GM12878 (cell line): Measurements from ENCODE around the gene DNAJC18. TPM values are rescaled to one million over a fixed set of nuclear protein-coding genes. Genes with fewer than 3 reads are reported as not detected.

Experiments used
- ATF3 ChIP-seq: IDR thresholded peaks from 2 replicates; pipeline ENCODE4 v1.6.1; 2011; ENCODE audit warnings: low read depth, mild to moderate bottlenecking, low read length, moderate library complexity, borderline replicate concordance; ENCODE audit errors: extremely low read depth
- CBX3 ChIP-seq: fragments of 200-600 bp; sonication (generic); IDR thresholded peaks from 2 replicates; pipeline ENCODE4 v1.6.1; 2016; ENCODE audit warnings: low read depth, borderline replicate concordance
- DPF2 ChIP-seq: fragments of 450-650 bp; IDR thresholded peaks from 2 replicates; pipeline ENCODE4 v1.6.1; 2017; ENCODE audit warnings: mild to moderate bottlenecking
- E4F1 ChIP-seq: fragments of 450-650 bp; IDR thresholded peaks from 2 replicates; pipeline ENCODE4 v1.6.1; 2018; ENCODE audit warnings: borderline replicate concordance, mild to moderate bottlenecking; ENCODE audit not compliant: partially characterized antibody
- EGR1 ChIP-seq, 2 experiments: IDR thresholded peaks; 1 replicate in 1 of 2; 2 replicates in 1 of 2; pipeline ENCODE4 v1.6.1; 2011 to 2012; ENCODE audit warnings: low read depth in 2 of 2, low read length in 2 of 2, borderline replicate concordance in 1 of 2, mild to moderate bottlenecking in 1 of 2, moderate library complexity in 1 of 2
- HDGF ChIP-seq: fragments of 450-650 bp; IDR thresholded peaks from 2 replicates; pipeline ENCODE4 v1.6.1; 2016; ENCODE audit warnings: antibody characterized with exemption
- IRF3 ChIP-seq: fragments of 450-650 bp; IDR thresholded peaks from 2 replicates; pipeline ENCODE4 v1.6.1; 2014; ENCODE audit warnings: mild to moderate bottlenecking
- JUND ChIP-seq: IDR thresholded peaks from 2 replicates; pipeline ENCODE4 v1.6.1; 2012; ENCODE audit warnings: low read depth, mild to moderate bottlenecking, low read length, improper control_type of control experiment, moderate library complexity
- NFYA ChIP-seq: IDR thresholded peaks from 2 replicates; pipeline ENCODE4 v1.6.1; 2011; ENCODE audit warnings: low read depth, mild to moderate bottlenecking, low read length, improper control_type of control experiment, borderline replicate concordance
- PKNOX1 ChIP-seq: fragments of 450-650 bp; IDR thresholded peaks from 2 replicates; pipeline ENCODE4 v1.6.1; 2016; ENCODE audit warnings: mild to moderate bottlenecking
- RCOR1 ChIP-seq: conservative IDR thresholded peaks from 2 replicates; pipeline ENCODE4 v1.6.1; 2012; ENCODE audit warnings: low read depth, low read length, improper control_type of control experiment
- REST ChIP-seq: IDR thresholded peaks from 2 replicates; pipeline ENCODE4 v1.6.1; 2012; ENCODE audit warnings: mild to moderate bottlenecking, low read depth, low read length
- SREBF2 ChIP-seq: IDR thresholded peaks from 2 replicates; pipeline ENCODE4 v1.6.1; 2012; ENCODE audit warnings: mild to moderate bottlenecking, low read length
- YY1 ChIP-seq: IDR thresholded peaks from 2 replicates; pipeline ENCODE4 v1.6.1; 2011; ENCODE audit warnings: low read depth, mild to moderate bottlenecking, low read length
- ZNF217 ChIP-seq: fragments of 450-650 bp; IDR thresholded peaks from 2 replicates; pipeline ENCODE4 v1.6.1; 2017; ENCODE audit warnings: antibody characterized with exemption, mild to moderate bottlenecking
- ZNF622 ChIP-seq: fragments of 450-650 bp; IDR thresholded peaks from 2 replicates; pipeline ENCODE4 v1.6.1; 2017; ENCODE audit warnings: mild to moderate bottlenecking, inconsistent platforms
- polyA plus RNA-seq, 11 experiments: library from polyadenylated mRNA; depleted of rRNA in 4 of 11; unstranded in 6 of 11; stranded (reverse) in 5 of 11; fragments of >200 nt; fragmentation: Nextera tagmentation in 4 of 11; fragmentation: Illumina TruSeq in 1 of 11; extraction: Ambion mirVana in 4 of 11; extraction: Trizol in 1 of 11; gene quantifications; 1 replicate in 1 of 11; 2 replicates in 10 of 11; pipeline versions ENCODE4 v1.2.1 to v1.2.3, GENCODE V29; 2011 to 2016; ENCODE audit warnings: inconsistent platforms in 2 of 11, missing spikeins in 2 of 11, low read depth in 1 of 11
- total RNA-seq, 4 experiments: library from RNA; depleted of rRNA in 3 of 4; stranded (reverse); fragments of >200 nt in 3 of 4; fragmentation: Illumina TruSeq in 1 of 4; extraction: Trizol in 1 of 4; gene quantifications; 2 replicates each; pipeline versions ENCODE4 v1.2.1 to v1.2.3, GENCODE V29; 2013 to 2021
- TF ChIP-seq, protein P1 (sequence below): fragments of 450-650 bp; IDR thresholded peaks from 2 replicates; pipeline ENCODE4 v1.6.1; 2017; ENCODE audit warnings: mild to moderate bottlenecking, moderate library complexity

Gene DNAJC18
- total and polyA plus RNA-seq, 10 of the 15 experiments (the other 5 are each of a cell fraction or from before 2014, with no cell fraction given): 6.4 to 26.7 (median 17.7) TPM

GRCh38 chr5:139403787-139404483 is 35.4 kb downstream of the DNAJC18 start, which contains the start of gene SPATA24 (continued):
- TF ChIP-seq, protein P1, sequence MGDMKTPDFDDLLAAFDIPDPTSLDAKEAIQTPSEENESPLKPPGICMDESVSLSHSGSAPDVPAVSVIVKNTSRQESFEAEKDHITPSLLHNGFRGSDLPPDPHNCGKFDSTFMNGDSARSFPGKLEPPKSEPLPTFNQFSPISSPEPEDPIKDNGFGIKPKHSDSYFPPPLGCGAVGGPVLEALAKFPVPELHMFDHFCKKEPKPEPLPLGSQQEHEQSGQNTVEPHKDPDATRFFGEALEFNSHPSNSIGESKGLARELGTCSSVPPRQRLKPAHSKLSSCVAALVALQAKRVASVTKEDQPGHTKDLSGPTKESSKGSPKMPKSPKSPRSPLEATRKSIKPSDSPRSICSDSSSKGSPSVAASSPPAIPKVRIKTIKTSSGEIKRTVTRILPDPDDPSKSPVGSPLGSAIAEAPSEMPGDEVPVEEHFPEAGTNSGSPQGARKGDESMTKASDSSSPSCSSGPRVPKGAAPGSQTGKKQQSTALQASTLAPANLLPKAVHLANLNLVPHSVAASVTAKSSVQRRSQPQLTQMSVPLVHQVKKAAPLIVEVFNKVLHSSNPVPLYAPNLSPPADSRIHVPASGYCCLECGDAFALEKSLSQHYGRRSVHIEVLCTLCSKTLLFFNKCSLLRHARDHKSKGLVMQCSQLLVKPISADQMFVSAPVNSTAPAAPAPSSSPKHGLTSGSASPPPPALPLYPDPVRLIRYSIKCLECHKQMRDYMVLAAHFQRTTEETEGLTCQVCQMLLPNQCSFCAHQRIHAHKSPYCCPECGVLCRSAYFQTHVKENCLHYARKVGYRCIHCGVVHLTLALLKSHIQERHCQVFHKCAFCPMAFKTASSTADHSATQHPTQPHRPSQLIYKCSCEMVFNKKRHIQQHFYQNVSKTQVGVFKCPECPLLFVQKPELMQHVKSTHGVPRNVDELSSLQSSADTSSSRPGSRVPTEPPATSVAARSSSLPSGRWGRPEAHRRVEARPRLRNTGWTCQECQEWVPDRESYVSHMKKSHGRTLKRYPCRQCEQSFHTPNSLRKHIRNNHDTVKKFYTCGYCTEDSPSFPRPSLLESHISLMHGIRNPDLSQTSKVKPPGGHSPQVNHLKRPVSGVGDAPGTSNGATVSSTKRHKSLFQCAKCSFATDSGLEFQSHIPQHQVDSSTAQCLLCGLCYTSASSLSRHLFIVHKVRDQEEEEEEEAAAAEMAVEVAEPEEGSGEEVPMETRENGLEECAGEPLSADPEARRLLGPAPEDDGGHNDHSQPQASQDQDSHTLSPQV: no peak
- TF ChIP-seq JUND (no peak), ZNF217 (no peak), E4F1 (peak; percentile 83), RCOR1 (no peak), HDGF (peak; percentile 83), EGR1 (IDR thresholded peaks at IDR 0.05; ENCODE audit: borderline replicate concordance in 1 of 2, low read depth in 2 of 2, low read length in 2 of 2) (peak; percentile 66 to 94), REST (no peak), YY1 (peak; percentile 95), PKNOX1 (peak; percentile 87), ATF3 (no peak), IRF3 (peak; percentile 49; the same call in 1 of the 2 replicates), SREBF2 (no peak), CBX3 (no peak), ZNF622 (no peak), NFYA (no peak), DPF2 (no peak)
